ENCODE data around the gene FOXC2.

Gene FOXC2

DNA sequence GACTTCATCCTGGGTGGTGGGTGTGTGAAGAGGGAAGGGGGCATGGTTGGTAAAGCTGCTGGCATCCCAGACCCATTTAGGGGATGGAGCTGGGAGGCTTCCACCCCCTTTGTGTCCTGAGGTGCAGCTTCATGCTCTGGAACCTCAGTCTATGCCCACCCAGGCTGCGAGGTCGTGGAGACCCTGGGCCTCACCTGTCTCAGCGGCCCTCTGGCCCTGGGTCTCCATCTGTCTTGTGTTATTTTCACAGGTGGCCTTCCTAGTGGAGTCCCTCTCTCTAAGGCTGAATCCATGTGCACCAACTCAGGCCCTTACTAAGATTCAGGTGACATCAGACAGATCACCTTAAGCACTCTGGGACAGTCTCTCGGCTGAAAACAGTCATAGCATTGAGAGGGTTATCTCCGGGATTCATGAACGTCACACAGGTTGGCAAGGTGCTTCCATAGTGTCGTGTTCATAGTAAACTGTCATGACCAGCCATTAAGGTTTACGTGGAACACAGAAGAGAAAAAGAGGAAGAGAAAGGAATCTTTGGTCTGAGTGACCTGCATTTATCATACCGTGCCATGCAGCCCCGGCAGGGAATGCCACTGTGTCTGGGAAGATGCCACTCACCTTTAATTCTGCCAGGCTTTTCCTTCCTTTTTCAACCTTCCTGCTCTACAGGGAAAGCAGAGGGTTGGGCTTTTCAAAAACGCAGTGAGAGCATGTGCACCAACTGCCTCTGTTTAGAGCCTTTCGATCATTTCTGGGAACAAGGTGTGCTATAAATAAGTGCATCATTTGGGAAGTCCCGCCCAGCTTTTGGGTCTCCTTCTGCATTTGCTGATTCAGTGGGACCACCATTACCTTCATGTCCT, 7.2 kb downstream of the FOXC2 start:
- TF ChIP-seq, protein P1, sequence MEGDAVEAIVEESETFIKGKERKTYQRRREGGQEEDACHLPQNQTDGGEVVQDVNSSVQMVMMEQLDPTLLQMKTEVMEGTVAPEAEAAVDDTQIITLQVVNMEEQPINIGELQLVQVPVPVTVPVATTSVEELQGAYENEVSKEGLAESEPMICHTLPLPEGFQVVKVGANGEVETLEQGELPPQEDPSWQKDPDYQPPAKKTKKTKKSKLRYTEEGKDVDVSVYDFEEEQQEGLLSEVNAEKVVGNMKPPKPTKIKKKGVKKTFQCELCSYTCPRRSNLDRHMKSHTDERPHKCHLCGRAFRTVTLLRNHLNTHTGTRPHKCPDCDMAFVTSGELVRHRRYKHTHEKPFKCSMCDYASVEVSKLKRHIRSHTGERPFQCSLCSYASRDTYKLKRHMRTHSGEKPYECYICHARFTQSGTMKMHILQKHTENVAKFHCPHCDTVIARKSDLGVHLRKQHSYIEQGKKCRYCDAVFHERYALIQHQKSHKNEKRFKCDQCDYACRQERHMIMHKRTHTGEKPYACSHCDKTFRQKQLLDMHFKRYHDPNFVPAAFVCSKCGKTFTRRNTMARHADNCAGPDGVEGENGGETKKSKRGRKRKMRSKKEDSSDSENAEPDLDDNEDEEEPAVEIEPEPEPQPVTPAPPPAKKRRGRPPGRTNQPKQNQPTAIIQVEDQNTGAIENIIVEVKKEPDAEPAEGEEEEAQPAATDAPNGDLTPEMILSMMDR (IDR thresholded peaks at IDR 0.05; ENCODE audit: insufficient read depth, low read length, missing control alignments): no peak
- CTCF ChIA-PET: interaction anchor here (0.7 to 16.0 kb wide), 7 partner anchors 9 to 487 kb away, joined by 3 to 309 read pairs (median 4); no protein-coding TSS in a partner anchor
- no peak for DNase-seq (ENCODE audit: low read depth, low spot score)
- peak overlapping the region; percentile 91 for H3K4me3 ChIP-seq (ENCODE audit: low read depth, low read length)
- POLR2A ChIA-PET: interaction anchor here (0.9 to 2.0 kb wide), 5 partner anchors 8 to 199 kb away, joined by 3 to 7 read pairs (median 4); no protein-coding TSS in a partner anchor

DNA sequence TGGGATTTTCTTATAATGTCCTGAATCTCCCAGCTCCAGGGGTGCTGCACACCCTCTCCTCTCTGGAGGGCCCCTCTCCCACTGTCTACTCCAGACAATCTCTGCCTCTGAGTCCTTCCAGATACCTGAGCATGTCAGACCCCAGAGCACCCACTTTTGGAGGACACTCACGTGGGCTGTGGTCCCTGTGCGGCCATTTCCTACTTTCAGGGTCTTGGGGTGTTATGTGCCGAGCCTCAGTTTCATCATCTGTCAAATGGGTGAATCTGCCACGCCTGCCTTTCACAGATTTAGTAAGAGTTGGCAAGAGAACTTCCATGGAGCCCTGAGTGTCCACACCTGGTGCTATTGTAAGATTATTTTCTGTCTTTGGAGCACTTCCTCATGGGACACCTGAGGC, 8.0 kb downstream of the FOXC2 start:
- ChIA-PET POLR2A (interaction anchor here (2.0 to 4.2 kb wide), 4 partner anchors 11 to 198 kb away, joined by 7 to 28 read pairs (median 16); no protein-coding TSS in a partner anchor), CTCF (interaction anchor here (0.6 to 16.0 kb wide), 15 partner anchors 9 to 486 kb away, joined by 3 to 309 read pairs (median 3); no protein-coding TSS in a partner anchor)
- DNase-seq (ENCODE audit: low read depth, low spot score): no peak
- H3K4me3 ChIP-seq (ENCODE audit: low read depth, low read length): no peak overlapping the region
- TF ChIP-seq, protein P1 (IDR thresholded peaks at IDR 0.05; ENCODE audit: insufficient read depth, low read length, missing control alignments): no peak

DNA sequence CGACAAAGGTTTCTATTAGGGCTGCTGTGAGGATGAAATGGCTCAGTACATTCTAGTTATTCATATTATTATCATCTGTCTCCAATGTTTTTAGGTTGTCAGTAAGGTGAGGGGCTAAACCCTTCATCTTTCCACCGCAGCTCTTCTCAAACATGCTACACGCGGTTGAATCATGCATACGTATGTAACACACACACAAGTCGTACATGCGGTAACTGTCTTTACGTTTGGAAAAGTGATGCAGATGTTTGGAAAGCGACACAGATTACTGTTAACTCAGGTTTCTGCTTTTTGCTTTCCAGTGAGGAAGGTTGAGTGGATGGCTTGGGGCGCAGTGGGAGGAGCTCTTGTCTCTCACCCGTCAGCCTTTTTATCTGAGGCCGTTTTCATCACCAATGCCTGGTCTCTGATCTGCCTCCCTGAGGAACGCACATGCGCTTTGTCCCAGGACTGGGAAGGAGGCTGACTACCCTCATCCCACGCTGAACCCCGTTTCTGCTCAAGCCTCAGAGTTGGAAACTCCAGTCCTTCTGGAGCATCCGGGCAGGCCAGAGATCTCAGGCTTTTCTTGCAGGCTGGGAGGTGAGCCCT, 8.6 kb downstream of the FOXC2 start:
- ChIA-PET POLR2A (interaction anchor here (0.9 to 4.2 kb wide), 7 partner anchors 9 to 659 kb away, joined by 4 to 28 read pairs (median 9); partner anchors contain the start of gene FOXC2), CTCF (interaction anchor here (0.6 to 16.0 kb wide), 16 partner anchors 10 to 486 kb away, joined by 3 to 309 read pairs (median 4); no protein-coding TSS in a partner anchor)
- TF ChIP-seq, protein P1 (IDR thresholded peaks at IDR 0.05; ENCODE audit: insufficient read depth, low read length, missing control alignments): no peak
- no peak for DNase-seq (ENCODE audit: low read depth, low spot score)
- H3K4me3 ChIP-seq (ENCODE audit: low read depth, low read length): peak overlapping the region; percentile 44

DNA sequence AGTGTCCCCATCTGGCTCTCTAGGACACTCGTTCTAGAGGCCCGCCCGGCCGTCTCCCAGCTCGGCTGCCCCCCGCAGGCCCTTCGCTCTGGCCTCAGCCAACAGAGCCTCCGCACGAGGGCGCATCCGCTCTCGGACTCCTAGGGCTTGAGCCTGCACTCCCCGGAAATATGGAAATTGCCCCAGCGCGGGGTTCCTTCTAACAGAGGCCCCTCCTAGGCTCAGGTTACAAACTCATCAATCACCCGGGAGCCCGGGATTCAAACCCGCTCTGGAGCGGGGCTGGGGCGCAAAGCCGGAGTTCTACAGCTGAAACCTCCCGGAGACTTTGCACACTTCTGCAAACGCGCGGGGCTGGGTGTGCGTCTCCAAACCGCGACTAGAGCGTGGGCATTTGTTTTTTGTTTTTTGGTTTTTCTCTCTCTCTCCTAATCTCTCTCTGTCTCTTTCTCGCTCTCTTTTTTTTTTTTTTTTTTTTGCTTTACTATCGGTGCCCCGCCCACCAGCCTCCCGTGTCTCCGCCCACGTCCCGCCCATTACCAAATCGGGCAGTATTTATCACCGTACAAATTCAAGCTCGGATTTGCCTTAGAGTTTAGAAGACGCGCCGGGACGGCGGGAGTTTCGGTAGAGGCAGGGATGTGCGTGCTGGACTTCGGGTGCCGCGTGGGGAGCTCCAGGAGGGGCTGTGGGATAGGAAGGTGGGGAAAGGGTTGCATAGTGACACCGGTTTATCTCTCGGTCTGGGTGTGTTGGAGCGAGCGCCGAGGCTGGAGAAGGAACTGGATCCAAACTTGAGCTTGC, 9.3 kb downstream of the FOXC2 start:
- peak overlapping the region; percentile 73 for H3K4me3 ChIP-seq (ENCODE audit: low read depth, low read length)
- DNase-seq (ENCODE audit: low read depth, low spot score): no peak
- ChIA-PET CTCF (interaction anchor here (0.9 to 16.0 kb wide), 16 partner anchors 9 to 503 kb away, joined by 3 to 309 read pairs (median 3); no protein-coding TSS in a partner anchor), POLR2A (interaction anchor here (0.6 to 4.2 kb wide), 21 partner anchors 8 to 658 kb away, joined by 3 to 28 read pairs (median 5); partner anchors contain the start of gene FOXC2)
- TF ChIP-seq, protein P1 (IDR thresholded peaks at IDR 0.05; ENCODE audit: insufficient read depth, low read length, missing control alignments): peak; percentile 82

DNA sequence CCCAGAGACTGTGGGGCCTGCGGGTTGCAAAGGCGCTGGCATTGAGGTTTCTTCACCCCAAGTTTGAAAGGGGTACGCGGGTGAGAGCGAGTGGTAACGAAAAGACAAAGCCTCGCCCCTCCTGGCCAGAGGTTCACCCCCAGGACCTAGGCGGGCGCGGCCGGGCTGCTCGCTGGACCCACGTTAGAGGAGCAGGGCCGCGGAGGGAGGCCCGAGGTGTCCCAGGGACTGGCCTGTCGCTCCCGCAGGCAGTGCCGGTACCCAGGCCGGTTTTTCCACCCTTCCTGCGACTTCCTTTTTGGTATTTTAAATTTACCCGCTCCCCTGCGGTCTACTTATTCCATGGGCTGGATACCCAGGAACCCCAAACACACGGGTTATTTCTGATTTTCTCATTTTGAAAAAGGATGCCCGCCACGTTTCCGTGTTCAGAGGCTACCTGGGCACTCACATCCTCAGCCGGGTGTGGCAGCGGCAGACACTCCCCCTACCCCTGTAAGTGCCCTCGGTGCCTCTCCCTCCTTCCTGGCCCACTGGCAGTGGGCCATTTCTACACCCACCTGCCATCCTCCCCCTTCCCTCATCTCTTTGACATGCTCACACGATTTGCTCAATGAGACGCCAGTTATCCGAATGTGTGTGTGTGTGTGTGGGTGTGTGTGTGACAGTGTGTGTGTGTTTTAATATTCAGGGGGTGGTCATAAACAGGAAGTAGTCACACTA, 10.1 kb downstream of the FOXC2 start:
- POLR2A ChIA-PET: interaction anchor here (0.6 to 4.2 kb wide), 23 partner anchors 9 to 509 kb away, joined by 3 to 28 read pairs (median 5); partner anchors contain the start of gene FOXC2
- DNase-seq (ENCODE audit: low read depth, low spot score): no peak
- peak overlapping the region; percentile 73 for H3K4me3 ChIP-seq (ENCODE audit: low read depth, low read length)
- CTCF ChIA-PET: interaction anchor here (0.8 to 16.0 kb wide), 13 partner anchors 12 to 502 kb away, joined by 3 to 309 read pairs (median 4); no protein-coding TSS in a partner anchor
- TF ChIP-seq, protein P1 (IDR thresholded peaks at IDR 0.05; ENCODE audit: insufficient read depth, low read length, missing control alignments): no peak

Data from AG04449 (cell line).